Transverse colon (tissue), 3 donors: ENCODE data around the gene STK35.

Experiments
- EP300 ChIP-seq: sonication (generic); formaldehyde crosslinking; IDR thresholded peaks from one replicate; pipeline ENCODE4 v1.6.1; 2017; ENCODE audit warnings: antibody characterized with exemption, low read depth
- TF ChIP-seq, protein P1 (sequence below), 5 experiments: fragments of 200-600 bp in 3 of 5; fragments of 450-650 bp in 2 of 5; sonication (generic) in 3 of 5; IDR thresholded peaks; 1 replicate in 2 of 5; 2 replicates in 3 of 5; pipeline ENCODE4 v1.5.1; 2016 to 2017; ENCODE audit warnings: antibody characterized with exemption in 5 of 5, inconsistent platforms in 3 of 5, mild to moderate bottlenecking in 2 of 5, moderate library complexity in 1 of 5

- TF ChIP-seq, protein P1, sequence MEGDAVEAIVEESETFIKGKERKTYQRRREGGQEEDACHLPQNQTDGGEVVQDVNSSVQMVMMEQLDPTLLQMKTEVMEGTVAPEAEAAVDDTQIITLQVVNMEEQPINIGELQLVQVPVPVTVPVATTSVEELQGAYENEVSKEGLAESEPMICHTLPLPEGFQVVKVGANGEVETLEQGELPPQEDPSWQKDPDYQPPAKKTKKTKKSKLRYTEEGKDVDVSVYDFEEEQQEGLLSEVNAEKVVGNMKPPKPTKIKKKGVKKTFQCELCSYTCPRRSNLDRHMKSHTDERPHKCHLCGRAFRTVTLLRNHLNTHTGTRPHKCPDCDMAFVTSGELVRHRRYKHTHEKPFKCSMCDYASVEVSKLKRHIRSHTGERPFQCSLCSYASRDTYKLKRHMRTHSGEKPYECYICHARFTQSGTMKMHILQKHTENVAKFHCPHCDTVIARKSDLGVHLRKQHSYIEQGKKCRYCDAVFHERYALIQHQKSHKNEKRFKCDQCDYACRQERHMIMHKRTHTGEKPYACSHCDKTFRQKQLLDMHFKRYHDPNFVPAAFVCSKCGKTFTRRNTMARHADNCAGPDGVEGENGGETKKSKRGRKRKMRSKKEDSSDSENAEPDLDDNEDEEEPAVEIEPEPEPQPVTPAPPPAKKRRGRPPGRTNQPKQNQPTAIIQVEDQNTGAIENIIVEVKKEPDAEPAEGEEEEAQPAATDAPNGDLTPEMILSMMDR (IDR thresholded peaks at IDR 0.05) = no peak
- TF ChIP-seq EP300 = no peak
These were observed 8.0 kb downstream of the STK35 start for GRCh38 chr20:2109425-2110210.
